HG03103 (cell line): Measurements from ENCODE around the gene DPF1.
A peak's percentile ranks its signal among the peaks of the same experiment; 100 is the strongest.
"Not testable (repeated sequence)": the region's sequence is repeated elsewhere in the genome, so short reads cannot be mapped to it uniquely, and the experiment has no call there.

Experiments
- ATAC-seq: cut with Tn5 transposase; IDR thresholded peaks from one replicate; pipeline ENCODE4 v1.9.1; 2021; ENCODE audit warnings: low read depth; ENCODE audit not compliant: unreplicated experiment

Gene DPF1

GRCh38 chr19:38224014-38224862 is at the start of gene DPF1:
TSS of gene DPF1 (minus strand) at chr19:38224222. CDS start at chr19:38224142, 80 bp downstream.
- ATAC-seq: peak; percentile 70

GRCh38 chr19:38273499-38273898 is 49.5 kb upstream of the DPF1 start:
- no peak for ATAC-seq

GRCh38 chr19:38270587-38271167 is 46.7 kb upstream of the DPF1 start:
- no peak for ATAC-seq

DNA sequence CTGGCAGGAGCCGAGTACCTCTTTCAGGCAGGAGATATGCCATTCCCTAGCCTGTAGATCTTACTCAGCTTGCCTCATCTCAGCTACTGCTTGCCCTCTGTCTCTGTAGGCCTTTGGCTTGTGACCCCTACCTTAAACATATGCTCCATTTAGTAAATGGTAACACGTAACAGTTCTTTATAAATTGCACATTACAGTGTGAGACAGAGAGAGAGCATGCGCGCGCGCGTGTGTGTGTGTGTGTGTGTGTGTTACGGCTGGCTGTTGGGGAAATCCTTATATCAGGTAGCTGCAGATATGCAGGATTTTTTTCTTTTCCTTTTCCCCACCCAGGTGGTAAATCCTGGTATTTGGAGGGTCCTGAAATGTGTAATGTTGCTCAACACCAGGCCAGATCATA is 44.5 kb upstream of the DPF1 start:
- ATAC-seq: no peak

- no peak for ATAC-seq
These were observed 43.9 kb upstream of the DPF1 start for GRCh38 chr19:38267761-38268483.

DNA sequence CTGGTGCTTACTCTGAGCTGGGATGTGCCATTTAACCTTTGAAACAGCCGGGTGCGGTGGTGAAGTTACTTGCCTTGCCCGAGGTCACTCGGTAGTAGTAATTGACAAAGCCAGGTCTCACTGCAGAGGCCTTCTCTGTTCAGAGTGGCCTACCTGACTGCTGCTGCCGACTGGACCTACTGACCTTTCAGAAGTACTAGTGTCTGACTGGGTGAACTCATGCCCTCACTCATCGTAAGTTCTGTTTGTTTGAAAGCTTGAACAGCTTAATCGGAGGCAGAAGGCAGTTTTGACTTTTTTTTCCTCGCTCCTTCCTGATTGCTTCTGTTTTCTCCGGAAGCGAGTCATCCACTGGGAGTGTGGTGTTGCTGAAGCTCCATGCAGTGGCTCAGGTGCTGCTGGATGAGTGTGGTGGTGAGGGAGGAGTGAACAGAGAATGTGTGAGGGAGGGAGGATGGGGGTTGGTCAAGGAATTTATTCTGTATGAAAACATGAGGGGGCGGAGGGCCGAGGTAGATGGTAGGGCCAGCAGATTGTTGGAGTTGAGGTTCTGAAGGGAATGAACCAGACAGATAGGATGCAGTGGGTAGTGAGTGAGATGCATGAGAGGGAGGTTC is 43.1 kb upstream of the DPF1 start:
- no peak for ATAC-seq

- no peak for ATAC-seq
These were observed 42.0 kb upstream of the DPF1 start for GRCh38 chr19:38265921-38266429.

GRCh38 chr19:38265213-38265861 is 41.3 kb upstream of the DPF1 start:
- no peak for ATAC-seq

GRCh38 chr19:38264486-38265212 is 40.6 kb upstream of the DPF1 start, which contains the start of gene SPINT2:
TSS of gene SPINT2 (plus strand) at chr19:38264573. CDS start at chr19:38264893, 320 bp downstream.
- no peak for ATAC-seq

- ATAC-seq: no peak
These were observed 39.9 kb upstream of the DPF1 start for GRCh38 chr19:38263689-38264485.

DNA sequence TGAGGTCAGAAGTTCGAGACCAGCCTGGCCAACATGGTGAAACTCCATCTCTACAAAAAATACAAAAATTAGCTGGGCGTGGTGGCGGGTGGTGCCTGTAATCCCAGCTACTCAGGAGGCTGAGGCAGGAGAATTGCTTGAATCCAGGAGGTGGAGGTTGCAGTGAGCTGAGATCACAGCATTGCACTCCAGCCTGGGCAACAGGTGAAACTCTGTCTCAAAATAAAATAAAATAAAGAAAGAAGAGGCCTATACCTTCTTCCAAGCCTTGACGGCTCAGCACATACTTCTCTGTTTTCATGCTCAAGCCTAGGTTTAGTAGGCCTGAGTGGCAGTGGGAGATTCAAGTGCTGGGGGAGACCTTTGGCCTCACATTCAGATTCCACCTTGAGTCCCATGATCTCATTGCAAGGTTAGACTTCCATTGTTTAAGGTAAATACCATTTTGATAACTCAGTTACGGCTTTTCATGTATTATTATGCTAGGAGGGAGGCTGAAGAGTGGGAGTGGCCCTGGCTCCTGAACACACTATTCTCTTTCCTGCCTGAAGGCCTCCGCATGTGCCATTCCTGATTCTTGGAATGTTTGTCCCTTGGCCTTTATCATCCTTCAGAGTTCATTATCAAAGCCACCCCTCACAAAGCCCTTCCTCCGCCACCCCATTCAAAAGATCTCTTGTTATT is 38.7 kb upstream of the DPF1 start:
- ATAC-seq: no peak

DNA sequence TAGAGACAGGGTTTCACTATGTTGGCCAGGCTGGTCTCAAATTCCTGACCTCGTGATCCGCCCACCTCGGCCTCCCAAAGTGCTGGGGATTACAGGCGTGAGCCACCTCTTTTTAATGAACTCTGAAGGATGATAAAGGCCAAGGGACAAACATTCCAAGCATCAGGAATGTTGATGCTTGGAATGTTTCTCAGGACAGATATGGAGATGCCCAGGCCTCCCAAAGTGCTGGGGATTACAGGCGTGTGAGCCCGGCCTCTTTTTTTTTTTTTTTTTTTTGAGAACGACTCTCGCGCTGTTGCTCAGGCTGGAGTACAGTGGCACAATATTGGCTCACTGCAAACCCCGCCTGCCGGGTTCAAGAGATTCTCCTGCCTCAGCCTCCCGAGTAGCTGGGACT is 37.9 kb upstream of the DPF1 start:
- ATAC-seq: not testable (repeated sequence)

GRCh38 chr19:38255383-38256014 is 31.5 kb upstream of the DPF1 start:
- no peak for ATAC-seq

GRCh38 chr19:38253788-38254187 is 29.8 kb upstream of the DPF1 start:
- ATAC-seq: no peak

DNA sequence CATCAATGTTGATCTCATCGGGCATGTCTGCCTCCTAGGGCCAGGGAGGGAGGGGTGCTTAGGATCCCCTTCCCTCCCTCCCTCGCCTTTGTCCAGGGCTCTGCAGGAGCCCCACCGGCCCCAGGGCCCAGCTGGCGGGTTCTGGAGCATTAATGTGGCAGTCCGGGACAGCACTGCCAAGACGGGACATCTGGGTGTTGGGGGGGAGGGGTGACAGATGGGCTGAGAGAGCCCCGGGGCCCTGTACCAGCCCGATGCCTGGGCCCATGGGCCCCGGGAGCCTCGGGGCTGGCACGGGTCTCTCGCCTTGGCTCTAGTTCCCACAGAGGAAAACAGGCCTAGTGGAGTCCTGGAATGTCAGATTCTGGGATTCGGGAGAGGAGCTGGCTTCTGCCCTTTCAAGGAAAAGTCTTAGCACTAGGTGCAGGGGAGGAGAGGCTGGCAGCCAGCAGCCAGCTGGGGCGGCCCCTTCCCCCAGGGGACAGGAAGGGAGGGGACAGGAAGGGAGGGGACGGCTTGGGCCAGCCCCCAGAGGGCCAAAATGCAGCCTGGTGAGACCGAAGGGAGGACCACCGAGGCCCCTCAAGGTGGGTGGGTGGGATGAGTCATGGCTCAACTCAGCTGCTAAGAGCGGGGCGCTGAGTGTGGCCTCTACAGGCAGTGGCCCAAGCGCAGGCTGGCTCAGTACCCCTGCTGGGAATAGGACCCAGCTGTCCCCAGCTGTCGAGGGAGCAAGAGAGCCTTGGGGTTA is 29.1 kb upstream of the DPF1 start:
- no peak for ATAC-seq

DNA sequence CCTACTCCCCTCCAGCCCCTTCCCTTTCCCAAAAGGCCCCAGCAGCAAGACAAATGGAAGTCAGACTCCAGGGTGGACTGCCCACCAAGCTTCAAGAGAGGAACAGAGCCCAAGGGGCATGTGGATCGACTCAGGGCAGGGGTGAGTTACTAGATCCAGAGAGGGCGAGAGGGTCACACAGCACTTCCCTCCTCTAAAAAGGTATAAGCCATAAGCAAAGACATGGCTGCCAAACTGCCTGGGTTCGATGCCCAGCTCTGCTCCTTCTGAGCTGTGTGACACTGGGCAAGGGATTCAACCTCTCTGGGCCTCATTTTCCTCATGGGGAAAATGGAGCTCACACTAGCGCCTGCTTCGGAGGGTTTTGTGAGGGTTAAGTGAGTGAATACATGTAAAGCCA is 28.4 kb upstream of the DPF1 start:
- no peak for ATAC-seq

DNA sequence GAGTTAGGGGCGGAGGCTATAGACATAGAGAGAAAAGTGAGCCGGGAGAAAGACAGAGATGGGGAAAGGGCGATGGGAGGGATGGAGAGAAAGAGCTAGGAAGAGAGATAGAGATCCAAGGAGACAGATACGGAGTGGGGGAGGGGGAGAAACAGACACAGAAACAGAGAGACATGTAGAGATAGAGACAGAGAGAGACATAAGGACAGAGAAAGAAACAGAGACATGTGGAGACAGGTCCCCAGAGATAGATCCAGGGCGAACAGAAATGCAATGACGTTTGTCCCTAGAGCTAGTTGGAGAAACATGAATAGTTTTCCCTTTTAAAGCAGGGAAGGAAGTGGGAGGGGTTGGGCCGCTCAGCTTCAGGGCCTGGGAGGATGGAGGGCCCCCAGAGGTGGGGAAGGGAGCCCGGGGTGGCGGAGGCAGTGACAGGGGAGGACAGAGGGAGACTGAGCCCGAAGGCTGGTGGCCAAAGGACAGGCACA is 27.6 kb upstream of the DPF1 start:
- ATAC-seq: no peak
